SK-N-SH (cell line): ENCODE results near the gene PLP2. TPM values are rescaled to one million over a fixed set of nuclear protein-coding genes. Genes with fewer than 3 reads are reported as not detected.

ENCODE experiments used
- CTCF ChIA-PET: fragments of 300-600, 350-600 bp; formaldehyde crosslinking; extraction: SDS; loops from one replicate; lab custom pipeline; 2021; lab: Yijun Ruan, JAX
- POLR2A ChIA-PET: fragments of 350-600 bp; sonication (Branson Sonifier 250); formaldehyde crosslinking; extraction: SDS; loops from one replicate; lab custom pipeline; 2020; ENCODE audit warnings: antibody characterized with exemption, inconsistent platforms; lab: Yijun Ruan, JAX
- DNase-seq: peaks from one replicate; pipeline ENCODE4 v3.0.0; 2012
- H2AFZ ChIP-seq: fragments of 200-600 bp; sonication (generic); 2 replicates; pipeline ENCODE4 v1.8.1; 2016; ENCODE audit warnings: antibody characterized with exemption, mild to moderate bottlenecking, low read depth
- H3F3A ChIP-seq: fragments of 200-600 bp; sonication (generic); replicated peaks from 2 replicates; pipeline ENCODE3; 2016; ENCODE audit warnings: antibody characterized with exemption, mild to moderate bottlenecking; ENCODE audit not compliant: insufficient read depth
- H3K27ac ChIP-seq, 2 experiments: fragments of 200-500 bp in 1 of 2; fragments of 200-600 bp in 1 of 2; sonication (Bioruptor generic) in 1 of 2; sonication (generic), shearing (Covaris generic) in 1 of 2; 2 replicates each; pipeline versions ENCODE4 v1.5.1 to v1.6.1; 2014 to 2016; ENCODE audit warnings: low read depth in 2 of 2, inconsistent platforms in 1 of 2, low read length in 1 of 2, mild to moderate bottlenecking in 1 of 2, mixed read lengths in 1 of 2
- H3K27me3 ChIP-seq: fragments of 200-600 bp; sonication (generic), shearing (Covaris generic); 2 replicates; pipeline ENCODE4 v1.6.1; 2016; ENCODE audit warnings: mixed run types; ENCODE audit not compliant: insufficient read depth
- H3K36me3 ChIP-seq, 2 experiments: fragments of 200-500 bp in 1 of 2; fragments of 200-600 bp in 1 of 2; sonication (Bioruptor generic) in 1 of 2; sonication (generic) in 1 of 2; replicated peaks in 1 of 2; 2 replicates each; pipeline versions ENCODE3 to v1.5.1; 2014 to 2016; ENCODE audit warnings: low read length in 1 of 2, mild to moderate bottlenecking in 1 of 2; ENCODE audit not compliant: insufficient read depth in 2 of 2, control insufficient read depth in 1 of 2
- H3K4me1 ChIP-seq, 2 experiments: fragments of 200-500 bp in 1 of 2; fragments of 200-600 bp in 1 of 2; sonication (Bioruptor generic) in 1 of 2; sonication (generic), shearing (Covaris generic) in 1 of 2; 2 replicates each; pipeline versions ENCODE4 v1.5.1 to v1.6.1; 2014 to 2016; ENCODE audit warnings: low read depth in 1 of 2, low read length in 1 of 2, mixed run types in 1 of 2; ENCODE audit not compliant: insufficient read depth in 2 of 2, control insufficient read depth in 1 of 2
- H3K4me2 ChIP-seq: fragments of 200-600 bp; sonication (generic), shearing (Covaris generic); 2 replicates; pipeline ENCODE4 v1.6.1; 2017; ENCODE audit warnings: mixed run types
- H3K4me3 ChIP-seq, 2 experiments: fragments of 200-500 bp in 1 of 2; fragments of 200-600 bp in 1 of 2; sonication (Bioruptor generic) in 1 of 2; sonication (generic), shearing (Covaris generic) in 1 of 2; 2 replicates each; pipeline versions ENCODE4 v1.5.1 to v1.8.1; 2014 to 2016; ENCODE audit warnings: low read depth in 2 of 2, inconsistent platforms in 1 of 2, low read length in 1 of 2, mild to moderate bottlenecking in 1 of 2, mixed read lengths in 1 of 2, moderate library complexity in 1 of 2
- H3K79me2 ChIP-seq: fragments of 200-600 bp; sonication (generic); 2 replicates; pipeline ENCODE4 v1.8.1; 2017; ENCODE audit warnings: mild to moderate bottlenecking; ENCODE audit not compliant: insufficient read depth
- H3K9ac ChIP-seq: fragments of 200-600 bp; sonication (generic); 2 replicates; pipeline ENCODE4 v1.6.1; 2017; ENCODE audit warnings: mixed run types
- H3K9me2 ChIP-seq: fragments of 200-600 bp; sonication (generic); 2 replicates; pipeline ENCODE4 v1.6.1; 2017; ENCODE audit warnings: mixed run types
- H3K9me3 ChIP-seq: fragments of 200-600 bp; sonication (generic); 2 replicates; pipeline ENCODE4 v1.6.1; 2017; ENCODE audit warnings: mixed run types, mild to moderate bottlenecking, moderate library complexity
- H4K20me1 ChIP-seq: fragments of 200-600 bp; sonication (generic); 2 replicates; pipeline ENCODE4 v1.6.1; 2017; ENCODE audit warnings: mild to moderate bottlenecking, mixed run types; ENCODE audit not compliant: insufficient read depth
- CTCF ChIP-seq: fragments of 200-600 bp; sonication (generic); IDR thresholded peaks from 2 replicates; pipeline ENCODE4 v1.6.1; 2017; ENCODE audit warnings: antibody characterized with exemption, mild to moderate bottlenecking, moderate library complexity
- ELF1 ChIP-seq: IDR thresholded peaks from 2 replicates; pipeline ENCODE4 v1.4.0; 2012
- EP300 ChIP-seq, 2 experiments: IDR thresholded peaks; 2 replicates each; pipeline versions ENCODE4 v1.4.0 to v1.6.1; 2012; ENCODE audit warnings: borderline replicate concordance in 1 of 2, low read depth in 1 of 2, low read length in 1 of 2
- FOXM1 ChIP-seq: IDR thresholded peaks from 2 replicates; pipeline ENCODE4 v1.4.0; 2012; ENCODE audit warnings: low read depth, mild to moderate bottlenecking
- JUND ChIP-seq: IDR thresholded peaks from 2 replicates; pipeline ENCODE4 v1.4.0; 2012
- MXI1 ChIP-seq: IDR thresholded peaks from 2 replicates; pipeline ENCODE4 v1.6.1; 2012; ENCODE audit warnings: mild to moderate bottlenecking, low read depth, low read length, improper control_type of control experiment
- RAD21 ChIP-seq: IDR thresholded peaks from 2 replicates; pipeline ENCODE4 v1.6.1; 2012; ENCODE audit warnings: mild to moderate bottlenecking, low read length
- RCOR1 ChIP-seq: fragments of 150-350 bp; IDR thresholded peaks from 2 replicates; pipeline ENCODE4 v1.6.1; 2017; ENCODE audit warnings: antibody characterized with exemption, low read length
- REST ChIP-seq: IDR thresholded peaks from 2 replicates; pipeline ENCODE4 v1.6.1; 2012; ENCODE audit warnings: mild to moderate bottlenecking, low read depth, low read length, moderate library complexity
- RXRA ChIP-seq: IDR thresholded peaks from 2 replicates; pipeline ENCODE4 v1.4.0; 2012; ENCODE audit warnings: low read depth, mild to moderate bottlenecking, borderline replicate concordance
- SMC3 ChIP-seq: IDR thresholded peaks from 2 replicates; pipeline ENCODE4 v1.6.1; 2012; ENCODE audit warnings: low read depth, low read length, improper control_type of control experiment
- TCF12 ChIP-seq: IDR thresholded peaks from 2 replicates; pipeline ENCODE4 v1.4.0; 2012
- USF2 ChIP-seq: fragments of 150-350 bp; IDR thresholded peaks from 2 replicates; pipeline ENCODE4 v1.6.1; 2017; ENCODE audit warnings: antibody characterized with exemption, low read length, low read depth, borderline replicate concordance
- YY1 ChIP-seq: IDR thresholded peaks from 2 replicates; pipeline ENCODE4 v1.4.0; 2012; ENCODE audit warnings: low read depth, mild to moderate bottlenecking
- ZBTB33 ChIP-seq: IDR thresholded peaks from 2 replicates; pipeline ENCODE4 v1.4.0; 2012; ENCODE audit warnings: low read depth, borderline replicate concordance
- WGBS: methylation state at CpG from one replicate; pipeline ENCODE4 v1.1.6; 2017; ENCODE audit warnings: low lambda C conversion rate; 5-methylcytosine and 5-hydroxymethylcytosine counted together
- polyA plus RNA-seq, 3 experiments: library from polyadenylated mRNA; depleted of rRNA; stranded (reverse); fragments of >200 nt; gene quantifications; 2 replicates each; pipeline ENCODE4 v1.2.3, GENCODE V29; 2012

The PLP2 gene
- polyA plus RNA-seq, 1 of the 3 experiments (the other 2 are of a cell fraction), result 146 TPM

GRCh38 chrX:49214996-49215526 lies 43.4 kb downstream of the PLP2 start:
- Histone ChIP-seq H3K27ac (no peak overlapping the region), H3K9ac (no peak overlapping the region), H3K4me3 (no peak overlapping the region), H3F3A (no peaks in the 10 kb centered on the region), H3K27me3 (peaks cover 21% of the 10 kb centered on the region; the same call in 1 of the 2 replicates), H3K36me3 (no peaks in the 10 kb centered on the region), H4K20me1 (no peaks in the 10 kb centered on the region), H3K79me2 (no peaks in the 10 kb centered on the region), H2AFZ (no peak overlapping the region), H3K9me2 (no peaks in the 10 kb centered on the region)
- WGBS, result 25% methylated on average over 10 of the region's 14 CpGs
- no peak for DNase-seq
- POLR2A ChIA-PET, result no interaction called here
- no peak for TF ChIP-seq RCOR1
- TF ChIP-seq TCF12, result no peak
- TF ChIP-seq REST, result no peak
- TF ChIP-seq ELF1, result no peak
- TF ChIP-seq YY1, result no peak
- no peak for TF ChIP-seq FOXM1
- no peak for TF ChIP-seq USF2
- TF ChIP-seq, all 33 proteins: peak for 0
- Histone ChIP-seq H3K4me1 (no peaks in the 10 kb centered on the region), H3K9me3 (no peaks in the 10 kb centered on the region), H3K4me2 (no peak overlapping the region)
- CTCF ChIA-PET, result interaction anchor here (0.9 kb wide), 1 partner anchor 23 kb away, joined by 4 read pairs; no protein-coding TSS in a partner anchor

GRCh38 chrX:49220100-49220499 lies 48.4 kb downstream of the PLP2 start:
- TF ChIP-seq REST (no peak), JUND (no peak), CTCF (no peak), ZBTB33 (no peak), SMC3 (no peak), RXRA (no peak), RAD21 (no peak), MXI1 (no peak), EP300 (IDR thresholded peaks at IDR 0.05; ENCODE audit: borderline replicate concordance in 1 of 2, low read depth in 1 of 2, low read length in 1 of 2) (no peak)

More at GRCh38 chrX:49220100-49220499, 48.4 kb downstream of the PLP2 start:
- Histone ChIP-seq H3K4me2 (no peak overlapping the region), H4K20me1 (no peaks in the 10 kb centered on the region), H3K4me3 (no peak overlapping the region), H2AFZ (no peak overlapping the region), H3K9me2 (no peaks in the 10 kb centered on the region), H3K9me3 (no peaks in the 10 kb centered on the region), H3K27me3 (peaks cover 13% of the 10 kb centered on the region; the same call in 1 of the 2 replicates), H3K4me1 (no peaks in the 10 kb centered on the region), H3K27ac (no peak overlapping the region), H3K79me2 (no peaks in the 10 kb centered on the region), H3F3A (no peaks in the 10 kb centered on the region), H3K36me3 (no peaks in the 10 kb centered on the region), H3K9ac (no peak overlapping the region)
- POLR2A ChIA-PET, result no interaction called here
- CTCF ChIA-PET, result no interaction called here
- no peak for DNase-seq
